IMR-90 (cell line): ENCODE results near the gene PPY. TPM values are rescaled to one million over a fixed set of nuclear protein-coding genes. Genes with fewer than 3 reads are reported as not detected.

Experiments used
- ATAC-seq: fragments of 200-7000 bp; cut with Tn5 transposase; 2 replicates; pipeline ENCODE4 v1.9.1; 2020; ENCODE audit warnings: low read depth, mild to moderate bottlenecking, moderate library complexity
- BruUV-seq: library from RNA; stranded (reverse); fragments of 400-500 nt; replicated peaks from 2 replicates; lab custom pipeline; 2021; lab: Mats Ljungman, UMichigan
- CTCF ChIA-PET: fragments of 300-600 bp; formaldehyde crosslinking; extraction: SDS; loops from one replicate; lab custom pipeline; 2021; ENCODE audit warnings: antibody characterized with exemption; lab: Yijun Ruan, JAX
- POLR2A ChIA-PET: fragments of 300-600 bp; sonication (Branson Sonifier 250); formaldehyde crosslinking; loops from one replicate; lab custom pipeline; 2022; ENCODE audit warnings: antibody characterized with exemption; ENCODE audit not compliant: unreplicated experiment; lab: Charles Lee
- DNase-seq: peaks from one replicate; pipeline ENCODE4 v3.0.0; 2013
- H2AFZ ChIP-seq: replicated peaks from 2 replicates; pipeline ENCODE3; 2013; ENCODE audit warnings: low read length, mild to moderate bottlenecking; ENCODE audit not compliant: poor library complexity
- H2AK5ac ChIP-seq: 2 replicates; pipeline ENCODE4 v1.6.1; 2013; ENCODE audit warnings: low read depth, low read length, inconsistent platforms
- H2AK9ac ChIP-seq: replicated peaks from 2 replicates; pipeline ENCODE3; 2013; ENCODE audit warnings: mild to moderate bottlenecking, low read depth, low read length, moderate library complexity; ENCODE audit not compliant: poor library complexity
- H2BK120ac ChIP-seq: 2 replicates; pipeline ENCODE4 v1.6.1; 2013; ENCODE audit warnings: low read depth, low read length, inconsistent platforms
- H2BK15ac ChIP-seq: 3 replicates; pipeline ENCODE4 v1.6.1; 2013; ENCODE audit warnings: low read depth, low read length, inconsistent platforms
- H2BK20ac ChIP-seq: 2 replicates; pipeline ENCODE4 v1.6.1; 2013; ENCODE audit warnings: low read depth, mild to moderate bottlenecking, inconsistent platforms, low read length, moderate library complexity
- H2BK5ac ChIP-seq: 2 replicates; pipeline ENCODE4 v1.6.1; 2013; ENCODE audit warnings: mild to moderate bottlenecking, low read depth, low read length, inconsistent platforms; ENCODE audit not compliant: poor library complexity, severe bottlenecking
- H3K14ac ChIP-seq: replicated peaks from 2 replicates; pipeline ENCODE4 v1.6.1; 2013; ENCODE audit warnings: low read depth, low read length, inconsistent platforms
- H3K18ac ChIP-seq: 2 replicates; pipeline ENCODE4 v1.6.1; 2013; ENCODE audit warnings: low read depth, low read length, control low read depth
- H3K23ac ChIP-seq: 2 replicates; pipeline ENCODE4 v1.6.1; 2013; ENCODE audit warnings: low read depth, low read length, inconsistent platforms
- H3K27ac ChIP-seq: 2 replicates; pipeline ENCODE4 v1.5.1; 2013; ENCODE audit warnings: mild to moderate bottlenecking, control low read depth, low read length; ENCODE audit not compliant: insufficient read depth
- H3K27me3 ChIP-seq: 2 replicates; pipeline ENCODE4 v1.6.1; 2013; ENCODE audit warnings: low read length; ENCODE audit not compliant: control insufficient read depth, insufficient read depth
- H3K36me3 ChIP-seq: 2 replicates; pipeline ENCODE4 v1.6.1; 2013; ENCODE audit warnings: low read length, mixed read lengths; ENCODE audit not compliant: control insufficient read depth, insufficient read depth
- H3K4ac ChIP-seq: 2 replicates; pipeline ENCODE4 v1.6.1; 2013; ENCODE audit warnings: low read depth, low read length, inconsistent platforms
- H3K4me1 ChIP-seq: 2 replicates; pipeline ENCODE4 v1.6.1; 2013; ENCODE audit warnings: low read length, mixed read lengths; ENCODE audit not compliant: control insufficient read depth, insufficient read depth
- H3K4me2 ChIP-seq: 2 replicates; pipeline ENCODE4 v1.6.1; 2013; ENCODE audit warnings: low read depth, mild to moderate bottlenecking, control low read depth, low read length, moderate library complexity
- H3K4me3 ChIP-seq: 2 replicates; pipeline ENCODE4 v1.5.1; 2013; ENCODE audit warnings: low read depth, mild to moderate bottlenecking, control low read depth, low read length, moderate library complexity; ENCODE audit not compliant: insufficient read depth
- H3K56ac ChIP-seq: 2 replicates; pipeline ENCODE4 v1.6.1; 2013; ENCODE audit warnings: low read length, inconsistent platforms; ENCODE audit not compliant: insufficient read depth; ENCODE audit errors: extremely low read depth
- H3K79me1 ChIP-seq, 2 experiments: 2 replicates each; pipeline ENCODE4 v1.6.1; 2013; ENCODE audit warnings: low read length in 2 of 2, inconsistent platforms in 1 of 2, low read depth in 1 of 2
- H3K9ac ChIP-seq: 2 replicates; pipeline ENCODE4 v1.6.1; 2013; ENCODE audit warnings: low read depth, low read length, control low read depth
- H3K9me1 ChIP-seq: 2 replicates; pipeline ENCODE4 v1.6.1; 2013; ENCODE audit warnings: low read length, inconsistent platforms; ENCODE audit not compliant: insufficient read depth
- H3K9me3 ChIP-seq: 2 replicates; pipeline ENCODE4 v1.6.1; 2013; ENCODE audit warnings: low read length; ENCODE audit not compliant: control insufficient read depth, insufficient read depth
- H4K20me1 ChIP-seq: 2 replicates; pipeline ENCODE4 v1.6.1; 2013; ENCODE audit warnings: low read length, inconsistent platforms; ENCODE audit not compliant: insufficient read depth
- H4K5ac ChIP-seq: 2 replicates; pipeline ENCODE4 v1.6.1; 2013; ENCODE audit warnings: mild to moderate bottlenecking, low read depth, low read length, control low read depth
- H4K8ac ChIP-seq, 2 experiments: 2 replicates each; pipeline ENCODE4 v1.6.1; 2013; ENCODE audit warnings: low read depth in 2 of 2, low read length in 2 of 2, control low read depth in 1 of 2, inconsistent platforms in 1 of 2
- H4K91ac ChIP-seq: 2 replicates; pipeline ENCODE4 v1.6.1; 2013; ENCODE audit warnings: low read depth, low read length, inconsistent platforms; ENCODE audit not compliant: insufficient read depth
- CHD1 ChIP-seq: IDR thresholded peaks from 2 replicates; pipeline ENCODE4 v1.6.1; 2012; ENCODE audit warnings: low read depth, low read length, improper control_type of control experiment
- WGBS, 2 experiments: methylation state at CpG; one replicate each; pipeline versions ENCODE4 v1.1.5 to v1.1.7; 2013; ENCODE audit warnings: missing lambda C conversion rate in 2 of 2; ENCODE audit not compliant: insufficient read length in 1 of 2; ENCODE audit errors: extremely low coverage in 2 of 2; 5-methylcytosine and 5-hydroxymethylcytosine counted together
- dilution Hi-C: fragments of 300-500 bp; cut with HindIII; formaldehyde crosslinking; loops from one replicate; pipeline ENCODE4 v1.14.3; 2018; ENCODE audit warnings: low sequenced_read_pairs; ENCODE audit not compliant: unreplicated experiment
- in situ Hi-C: fragments of 300-500 bp; cut with MboI; formaldehyde crosslinking; loops from 3 replicates; pipeline ENCODE4 v1.14.3; 2019; ENCODE audit warnings: low sequenced_read_pairs, inconsistent platforms, mixed read lengths
- intact Hi-C: fragments of 100-400 bp; cut with micrococcal nuclease; formaldehyde crosslinking; loops from 2 replicates; pipeline ENCODE4 v1.10.0; 2022
- polyA plus RNA-seq, 3 experiments: library from polyadenylated mRNA; depleted of rRNA; stranded (reverse); fragments of >200 nt; gene quantifications; 2 replicates each; pipeline ENCODE4 v1.2.3, GENCODE V29; 2012; ENCODE audit warnings: low replicate concordance in 1 of 3
- total RNA-seq: library from RNA; depleted of rRNA; stranded (reverse); fragments of >200 nt; gene quantifications from 2 replicates; pipeline ENCODE4 v1.2.3, GENCODE V29; 2012

Gene PPY
- total and polyA plus RNA-seq, 2 of the 4 experiments (the other 2 are of a cell fraction), result not detected

DNA sequence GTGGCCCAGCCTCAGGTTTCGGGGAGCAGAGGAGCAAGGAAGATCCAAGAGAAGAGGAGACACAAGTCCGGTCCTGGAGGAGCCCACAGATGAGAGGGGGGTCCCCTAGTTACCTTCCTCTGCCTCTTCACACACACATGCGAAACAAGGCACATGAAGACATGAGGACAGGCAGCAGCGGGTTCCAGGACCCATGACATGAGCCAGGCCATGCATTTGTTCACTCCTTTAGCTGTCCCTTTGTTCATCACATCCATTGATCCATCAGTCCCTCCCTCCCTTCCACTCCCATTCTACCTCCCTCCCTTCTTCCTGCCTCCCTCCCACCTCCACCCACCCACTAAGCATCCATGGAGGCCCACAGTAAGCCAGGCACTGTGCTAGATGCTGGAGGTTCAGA is 9.4 kb downstream of the PPY start:
- intact Hi-C loops (no loop called here), in situ Hi-C loops (no loop called here), dilution Hi-C loops (no loop called here)
- Histone ChIP-seq H3K79me1 (no peaks in the 10 kb centered on the region), H3K27ac (no peak overlapping the region), H3K36me3 (no peaks in the 10 kb centered on the region), H4K5ac (no peak overlapping the region), H2BK15ac (no peak overlapping the region), H3K18ac (no peak overlapping the region), H3K9ac (no peak overlapping the region), H3K27me3 (peaks cover 58% of the 10 kb centered on the region), H2AFZ (no peak overlapping the region), H3K4ac (no peak overlapping the region), H2BK20ac (no peak overlapping the region), H3K23ac (no peak overlapping the region), H4K8ac (no peak overlapping the region), H4K91ac (no peak overlapping the region), H3K14ac (no peak overlapping the region), H2AK5ac (no peak overlapping the region), H3K4me2 (no peak overlapping the region), H2BK120ac (no peak overlapping the region), H3K4me3 (no peak overlapping the region), H2AK9ac (no peak overlapping the region), H3K56ac (no peak overlapping the region), H3K4me1 (no peaks in the 10 kb centered on the region; the same call in 1 of the 2 replicates), H2BK5ac (no peak overlapping the region), H3K9me1 (no peaks in the 10 kb centered on the region; the same call in 1 of the 2 replicates), H4K20me1 (no peaks in the 10 kb centered on the region), H3K9me3 (no peaks in the 10 kb centered on the region)
- no TSS peak for BruUV-seq
- ATAC-seq (no peak), DNase-seq (no peak)
- WGBS, 2 experiments, result 40% methylated on average over 1 of the region's 4 CpGs; no CpG with 5 or more reads in 1 of the 2 experiments
- ChIA-PET POLR2A (no interaction called here), CTCF (no interaction called here)
- TF ChIP-seq CHD1, result no peak
